Psoas muscle (tissue), 8 donors: ENCODE results near the gene REV3L. TPM values are rescaled to one million over a fixed set of nuclear protein-coding genes. Genes with fewer than 3 reads are reported as not detected.

Source experiments
- ATAC-seq, 4 donors: fragments of 200-7000 bp; cut with Tn5 transposase; one replicate each; pipeline ENCODE4 v1.9.1; 2020; ENCODE audit warnings: moderate library complexity in 3 of 4, mild to moderate bottlenecking in 2 of 4
- DNase-seq, 2 donors: peaks; one replicate each; pipeline ENCODE4 v3.0.0-alpha.2; 2020
- H3K27ac ChIP-seq: fragments of 200-600 bp; one replicate; pipeline ENCODE4 v1.8.0; 2022
- H3K27me3 ChIP-seq, 3 donors: fragments of 200-600 bp in 1 of 3; one replicate each; pipeline versions ENCODE4 v1.6.1 to v1.8.0; 2013 to 2022; ENCODE audit warnings: low read length in 2 of 3, mild to moderate bottlenecking in 2 of 3, moderate library complexity in 1 of 3; ENCODE audit not compliant: insufficient read depth in 3 of 3
- H3K36me3 ChIP-seq, 2 donors: fragments of 200-600 bp in 1 of 2; one replicate each; pipeline versions ENCODE4 v1.6.1 to v1.8.0; 2013 to 2022; ENCODE audit warnings: low read depth in 1 of 2, mild to moderate bottlenecking in 1 of 2, moderate library complexity in 1 of 2; ENCODE audit not compliant: insufficient read depth in 1 of 2
- H3K4me1 ChIP-seq: fragments of 200-600 bp; one replicate; pipeline ENCODE4 v1.8.0; 2022
- H3K4me3 ChIP-seq: fragments of 200-600 bp; one replicate; pipeline ENCODE4 v1.8.0; 2022; ENCODE audit warnings: mild to moderate bottlenecking
- H3K9me3 ChIP-seq: fragments of 200-600 bp; one replicate; pipeline ENCODE4 v1.8.0; 2022
- CTCF ChIP-seq: fragments of 200-600 bp; IDR thresholded peaks from one replicate; pipeline ENCODE4 v1.8.0; 2022; ENCODE audit warnings: antibody characterized with exemption
- WGBS, 3 donors: extraction: QIAGEN DNeasy Blood & Tissue Kit; methylation state at CpG; one replicate each; pipeline versions ENCODE4 v1.1.6 to v1.1.7; 2013; 5-methylcytosine and 5-hydroxymethylcytosine counted together
- intact Hi-C, 2 donors: fragments of 100-400 bp; cut with DNase I; formaldehyde crosslinking; loops; one replicate each; pipeline versions ENCODE4 v1.11.0 to v1.14.2; 2022
- polyA plus RNA-seq, 3 donors: library from polyadenylated mRNA; stranded (reverse); fragments of 200-250 nt; gene quantifications; one replicate each; pipeline ENCODE4 v1.2.3, GENCODE V29; 2013
- total RNA-seq, 4 donors: library from RNA; stranded (reverse); fragmentation: NEBNext Ultra II Directional in 2 of 4; extraction: Animal tissue kit (Norgen Biotek cat#: 25700) in 2 of 4; gene quantifications; one replicate each; pipeline versions ENCODE4 v1.2.1 to v1.2.4, GENCODE V29; 2021 to 2023
- donor health status: healthy with polysubstance abuse.
- donor health status: DM: no; HTN: no; CAD: no; lungs with moderate emphysema.
- donor health status: Bipolar disorder and iron deficiency.
- donor health status: healthy.
- donor health status: DM: yes; HTN: yes; CAD: no.
- donor health status: DM: no; HTN: no; CAD: no.
- donor health status: DM: no; HTN: no; CAD: no.
- donor health status: DM: yes; HTN: yes; CAD: no.

Gene REV3L
- total and polyA plus RNA-seq, 7 donors: 9.0 to 36.3 (median 18.8) TPM

- DNase-seq (no peak), ATAC-seq (peak; percentile 42 to 77 (median 70))
- H3K27me3 ChIP-seq: no peaks in the 10 kb centered on the region
- peaks cover 5 to 18% of the 10 kb centered on the region in 2 donors for H3K36me3 ChIP-seq
- no peak for TF ChIP-seq CTCF
- H3K4me1 ChIP-seq: peaks cover 26% of the 10 kb centered on the region
- WGBS, 3 donors: 54 to 63% (median 58%) methylated on average over 7 of the region's 7 CpGs
- peaks cover 11% of the 10 kb centered on the region for H3K9me3 ChIP-seq
- H3K27ac ChIP-seq: peak overlapping the region; percentile 28
- H3K4me3 ChIP-seq: no peak overlapping the region
- intact Hi-C loops: loop anchor here (5.0 to 10.0 kb wide), 2 partner anchors 41 to 98 kb away; no protein-coding TSS in a partner anchor
Measured at GRCh38 chr6:111462770-111463391, 20.1 kb downstream of the REV3L start.

GRCh38 chr6:111461860-111462259 lies 21.2 kb downstream of the REV3L start:
- DNase-seq: no peak
- no peak overlapping the region for H3K27ac ChIP-seq
- intact Hi-C loops: loop anchor here (5.0 to 10.0 kb wide), 2 partner anchors 40 to 97 kb away; no protein-coding TSS in a partner anchor

GRCh38 chr6:111458670-111459232 lies 24.3 kb downstream of the REV3L start:
- H3K36me3 ChIP-seq: peaks cover 9 to 12% of the 10 kb centered on the region in 2 donors
- peaks cover 11% of the 10 kb centered on the region for H3K9me3 ChIP-seq
- no peak overlapping the region for H3K27ac ChIP-seq
- no peak for DNase-seq
- H3K4me3 ChIP-seq: no peak overlapping the region
- ATAC-seq: no peak
- intact Hi-C loops: no loop called here
- no peak for TF ChIP-seq CTCF
- H3K4me1 ChIP-seq: peaks cover 34% of the 10 kb centered on the region
- no peaks in the 10 kb centered on the region for H3K27me3 ChIP-seq

More at GRCh38 chr6:111461860-111462259, 21.2 kb downstream of the REV3L start:
- Histone ChIP-seq H3K4me1 (peaks cover 23% of the 10 kb centered on the region), H3K9me3 (peaks cover 11% of the 10 kb centered on the region), H3K36me3 (peaks cover 5 to 12% of the 10 kb centered on the region in 2 donors), H3K4me3 (no peak overlapping the region), H3K27me3 (no peaks in the 10 kb centered on the region)
- TF ChIP-seq CTCF: no peak
- ATAC-seq: no peak

DNA sequence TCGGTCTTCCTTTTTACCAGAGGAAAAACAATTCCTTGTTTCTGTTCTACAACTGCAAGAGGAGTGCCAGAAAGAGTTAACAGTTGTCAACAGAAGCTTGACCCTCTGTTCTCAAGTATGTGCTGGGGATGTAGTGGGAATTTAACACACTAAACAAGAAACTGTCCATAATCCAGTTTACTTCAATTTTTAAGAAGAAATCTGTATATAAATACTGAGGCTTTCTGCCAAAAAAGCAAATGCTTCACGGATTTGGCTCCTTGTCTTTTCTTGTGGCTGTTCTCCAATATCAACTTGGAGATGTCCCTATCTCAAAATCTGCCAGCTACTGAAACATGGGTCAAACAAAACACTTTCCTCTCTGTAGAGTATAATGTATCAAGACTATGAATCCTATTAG lies 26.8 kb downstream of the REV3L start:
- Histone ChIP-seq H3K27me3 (no peaks in the 10 kb centered on the region), H3K27ac (no peak overlapping the region), H3K4me3 (no peak overlapping the region), H3K36me3 (peaks cover 9 to 12% of the 10 kb centered on the region in 2 donors), H3K9me3 (peaks cover 11% of the 10 kb centered on the region), H3K4me1 (peaks cover 26% of the 10 kb centered on the region)
- no peak for DNase-seq
- WGBS, 3 donors: 17 to 25% (median 19%) methylated on average over 2 of the region's 2 CpGs
- intact Hi-C loops: no loop called here
- no peak for TF ChIP-seq CTCF
- ATAC-seq: no peak
